A172 (cell line): Measurements from ENCODE around the gene KDM3B. TPM values are rescaled to one million over a fixed set of nuclear protein-coding genes. Genes with fewer than 3 reads are reported as not detected.
"Not testable (repeated sequence)": the region's sequence is repeated elsewhere in the genome, so short reads cannot be mapped to it uniquely, and the experiment has no call there.

Source experiments
- DNase-seq: peaks from one replicate; pipeline ENCODE4 v3.0.0-alpha.2; 2015; ENCODE audit warnings: low spot score
- total RNA-seq: library from RNA; depleted of rRNA; stranded (reverse); fragments of >200 nt; shearing (Covaris generic); gene quantifications from 2 replicates; pipeline ENCODE4 v1.2.3, GENCODE V29; 2014

The KDM3B gene
- total RNA-seq, 1 experiment from 2014 or later: 45.5 TPM

DNA sequence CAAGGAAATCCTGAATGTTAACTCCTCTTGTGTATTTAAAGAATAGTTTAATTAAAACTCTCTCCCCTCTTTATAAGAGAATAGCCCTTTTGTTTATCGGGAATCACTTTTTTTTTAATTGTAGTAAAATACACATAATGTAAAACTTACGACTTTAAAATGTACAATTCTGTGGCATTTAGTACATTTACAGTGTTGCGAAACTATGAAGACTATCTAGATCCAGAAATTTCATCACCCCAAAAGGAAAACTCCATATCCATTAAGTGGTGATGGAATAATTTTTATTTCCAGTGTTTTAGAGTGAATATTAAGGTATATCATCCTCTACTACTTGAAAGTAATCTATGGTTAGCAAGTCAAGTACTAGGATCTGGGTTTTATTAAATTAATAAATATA is 36.8 kb downstream of the KDM3B start:
- DNase-seq: no peak

DNA sequence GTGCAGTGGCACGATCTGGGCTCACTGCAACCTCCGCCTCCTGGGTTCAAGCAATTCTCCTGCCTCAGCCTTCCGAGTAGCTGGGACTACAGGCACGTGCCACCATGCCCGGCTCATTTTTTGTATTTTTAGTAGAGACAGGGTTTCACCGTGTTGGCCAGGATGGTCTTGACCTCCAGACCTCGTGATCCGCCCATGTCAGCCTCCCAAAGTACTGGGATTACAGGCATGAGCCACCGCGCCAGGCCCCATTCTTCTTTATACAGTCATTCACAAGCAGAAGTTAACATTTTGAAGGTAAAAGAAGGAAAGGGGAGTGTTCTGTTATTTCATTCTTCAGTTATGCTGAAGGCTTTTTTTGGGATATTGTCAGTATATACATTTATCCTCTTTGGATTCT is 37.4 kb downstream of the KDM3B start:
- DNase-seq: not testable (repeated sequence)

- DNase-seq: no peak
These were observed 39.4 kb downstream of the KDM3B start for GRCh38 chr5:138391859-138392386.

GRCh38 chr5:138402640-138403039 is 50.2 kb downstream of the KDM3B start:
- DNase-seq: no peak

DNA sequence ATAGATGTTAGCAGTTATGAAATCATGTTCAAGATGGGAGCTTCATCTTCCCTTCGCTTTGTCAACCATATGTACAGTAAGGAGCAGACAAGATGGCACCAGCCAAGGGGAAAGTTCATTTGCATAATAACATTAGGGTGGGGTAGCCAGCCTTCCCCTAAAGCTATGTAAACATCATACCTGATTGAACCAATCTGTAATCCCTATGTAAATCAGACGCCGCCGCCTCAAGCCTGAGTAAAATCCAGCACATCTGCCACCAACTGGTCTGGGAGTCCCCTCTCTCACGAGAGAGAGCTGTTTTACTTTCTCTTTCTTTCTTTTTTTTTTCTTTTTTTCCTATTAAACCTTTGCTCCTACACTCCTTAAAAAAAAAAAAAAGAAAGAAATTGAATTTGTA is 55.5 kb downstream of the KDM3B start:
- no peak for DNase-seq

DNA sequence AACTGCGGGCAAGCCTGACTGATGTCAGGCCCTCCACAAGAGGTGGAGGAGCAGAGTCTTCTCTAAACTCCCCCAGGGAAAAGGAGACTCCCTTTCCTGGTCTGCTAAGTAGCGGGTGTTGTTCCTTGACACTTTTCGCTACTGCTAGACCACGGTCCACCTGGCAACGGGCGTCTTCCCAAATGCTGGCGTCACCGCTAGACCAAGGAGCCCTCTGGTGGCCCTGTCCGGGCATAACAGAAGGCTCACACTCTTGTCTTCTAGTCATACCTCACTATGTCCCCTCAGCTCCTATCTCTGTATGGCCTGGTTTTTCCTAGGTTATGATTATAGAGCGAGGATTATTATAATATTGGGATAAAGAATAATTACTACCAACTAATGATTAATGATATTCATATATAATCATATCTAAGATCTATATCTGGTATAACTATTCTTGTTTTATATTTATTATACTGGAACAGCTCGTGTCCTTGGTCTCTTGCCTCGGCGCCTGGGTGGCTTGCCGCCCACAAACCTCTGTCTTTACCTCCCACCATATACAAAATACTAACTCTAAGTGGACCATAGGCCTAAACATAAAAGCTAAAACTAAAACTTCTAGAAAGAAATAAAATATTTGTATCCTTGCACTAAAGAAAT is 58.6 kb downstream of the KDM3B start:
- DNase-seq: peak; percentile 59

- no peak for DNase-seq
These were observed 66.0 kb downstream of the KDM3B start for GRCh38 chr5:138418444-138418843.

DNA sequence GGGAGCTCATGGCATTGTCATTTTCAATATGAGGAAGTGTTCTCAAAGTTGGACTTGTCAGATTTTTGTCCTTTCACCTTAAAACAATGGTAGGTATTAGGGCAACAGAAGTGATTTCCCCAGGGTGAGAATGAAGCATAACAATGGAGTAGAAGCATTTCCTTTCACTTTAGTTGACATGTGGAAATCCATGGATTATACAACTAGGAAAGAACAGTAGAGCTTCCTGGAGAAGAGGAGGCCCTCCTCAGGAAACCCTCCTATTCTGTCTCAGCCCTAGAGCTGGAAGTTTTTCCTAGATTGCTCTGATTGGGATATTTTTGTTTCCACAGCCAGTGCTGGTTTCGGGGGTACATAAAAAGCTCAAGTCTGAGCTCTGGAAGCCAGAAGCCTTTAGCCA is 72.6 kb downstream of the KDM3B start:
- no peak for DNase-seq

DNA sequence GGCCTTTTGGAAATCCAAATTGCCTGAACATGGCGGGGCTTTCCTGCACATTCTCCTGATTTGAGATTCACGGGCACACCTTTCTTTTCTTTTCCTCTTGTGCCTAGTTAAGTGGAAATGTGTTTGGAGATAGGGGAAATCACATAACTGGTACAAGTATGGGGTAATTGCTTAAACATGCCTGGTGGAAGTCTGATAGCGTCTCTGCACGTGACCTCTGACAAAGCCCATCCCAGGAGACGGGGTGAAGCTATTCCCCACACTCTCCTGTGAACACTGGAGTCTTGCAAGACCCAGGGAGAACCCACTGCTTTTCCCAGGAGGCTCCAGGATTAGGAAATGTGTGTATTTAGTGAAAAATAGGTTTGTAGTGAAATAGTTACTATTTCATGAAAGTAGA is 83.5 kb downstream of the KDM3B start:
- DNase-seq: no peak

DNA sequence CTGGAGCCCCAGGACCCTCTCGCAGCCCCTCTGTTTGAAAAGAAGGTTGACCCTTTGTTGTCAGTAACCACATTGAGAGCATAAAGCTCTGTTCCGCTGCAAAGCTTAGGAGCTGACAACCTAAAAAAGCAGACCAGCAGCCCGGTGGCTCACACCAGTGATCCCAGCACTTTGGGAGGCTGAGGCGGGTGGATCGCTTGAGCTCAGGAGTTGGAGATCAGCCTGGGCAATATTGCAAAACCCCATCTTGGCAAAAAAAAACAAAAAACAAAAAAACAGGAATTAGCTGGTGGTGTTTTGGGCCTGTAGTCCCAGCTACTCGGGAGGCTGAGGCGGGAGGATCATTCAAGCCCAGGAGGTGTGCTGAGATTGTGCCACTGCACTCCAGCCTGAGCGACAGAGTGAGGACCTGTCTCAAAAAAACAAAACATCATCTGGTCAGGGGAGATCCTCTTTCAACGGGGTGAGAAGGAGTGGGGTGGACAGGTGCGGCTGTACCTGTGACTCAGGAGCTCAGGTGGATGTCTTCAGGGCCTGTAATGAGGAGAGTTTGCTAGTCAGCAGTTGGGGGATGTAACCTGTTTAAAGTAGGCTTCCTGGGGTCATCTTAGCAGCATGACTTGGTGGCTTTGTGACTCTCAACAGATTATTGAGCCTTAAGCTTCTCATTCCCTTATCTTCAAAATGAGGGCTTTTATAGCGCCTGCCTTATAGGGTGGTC is 85.7 kb downstream of the KDM3B start:
- DNase-seq: no peak

- peak; percentile 31 for DNase-seq
These were observed 86.4 kb downstream of the KDM3B start, which contains the start of gene REEP2 for GRCh38 chr5:138438724-138439476. REEP2 (plus strand) TSS chr5:138439057; CDS start chr5:138439209, 152 bp downstream.

- peak; percentile 7 for DNase-seq
These were observed 87.1 kb downstream of the KDM3B start for GRCh38 chr5:138439477-138440158.

- DNase-seq: no peak
These were observed 87.9 kb downstream of the KDM3B start for GRCh38 chr5:138440159-138441073.

DNA sequence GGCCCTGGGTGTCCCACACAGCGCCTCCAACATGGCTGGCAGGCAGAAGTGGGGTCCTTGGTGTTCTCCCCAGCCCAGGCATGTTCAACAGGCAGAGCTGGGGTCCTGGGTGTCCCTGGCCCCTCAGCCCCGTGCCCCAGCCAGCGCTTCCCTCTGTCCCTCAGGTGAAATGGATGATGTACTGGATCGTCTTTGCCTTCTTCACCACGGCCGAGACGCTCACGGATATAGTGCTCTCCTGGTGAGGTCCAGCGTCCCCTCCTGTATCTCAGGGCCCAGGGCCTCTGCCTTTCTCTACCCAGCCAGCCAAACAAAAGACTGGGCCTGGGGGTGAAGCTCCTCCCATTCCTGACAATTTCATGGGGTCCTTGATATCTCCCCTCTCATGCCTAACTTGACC is 88.7 kb downstream of the KDM3B start:
- DNase-seq: no peak

GRCh38 chr5:138444078-138444773 is 91.7 kb downstream of the KDM3B start:
- DNase-seq: no peak

GRCh38 chr5:138444774-138445546 is 92.5 kb downstream of the KDM3B start:
- no peak for DNase-seq

DNA sequence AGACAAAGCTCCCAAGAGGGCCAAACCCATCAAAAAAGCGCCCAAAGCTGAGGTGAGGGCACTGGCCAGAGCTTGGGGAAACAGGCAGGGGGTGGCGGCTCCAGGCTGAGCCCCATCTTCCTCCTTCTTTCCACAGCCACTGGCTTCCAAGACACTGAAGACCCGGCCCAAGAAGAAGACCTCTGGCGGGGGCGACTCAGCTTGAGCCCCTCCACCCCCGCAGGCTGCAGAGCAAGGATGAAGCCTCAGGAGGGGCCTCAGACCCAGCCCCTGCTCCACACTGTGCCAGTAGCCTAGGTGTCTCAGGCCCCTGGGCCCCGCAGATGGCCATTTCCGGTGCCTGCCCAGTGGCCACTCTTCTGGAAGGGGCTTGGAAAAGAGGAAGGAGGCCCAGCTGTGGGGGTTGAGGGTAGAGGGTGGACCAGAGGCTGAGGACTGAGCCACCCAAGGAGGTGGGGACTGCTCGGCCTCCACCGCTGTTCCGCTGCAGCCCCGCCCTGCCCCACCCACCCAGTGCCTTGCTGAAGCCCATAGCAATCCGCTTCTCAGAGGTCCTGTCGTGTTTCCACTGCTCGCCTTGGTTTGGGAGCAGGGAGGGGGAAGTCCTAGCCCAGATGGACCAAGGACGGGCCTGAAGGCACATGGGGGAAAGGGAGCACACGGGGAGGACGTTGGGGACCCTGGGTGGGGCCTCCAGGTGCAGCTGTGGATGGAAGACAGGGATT is 93.2 kb downstream of the KDM3B start:
- DNase-seq: no peak

DNA sequence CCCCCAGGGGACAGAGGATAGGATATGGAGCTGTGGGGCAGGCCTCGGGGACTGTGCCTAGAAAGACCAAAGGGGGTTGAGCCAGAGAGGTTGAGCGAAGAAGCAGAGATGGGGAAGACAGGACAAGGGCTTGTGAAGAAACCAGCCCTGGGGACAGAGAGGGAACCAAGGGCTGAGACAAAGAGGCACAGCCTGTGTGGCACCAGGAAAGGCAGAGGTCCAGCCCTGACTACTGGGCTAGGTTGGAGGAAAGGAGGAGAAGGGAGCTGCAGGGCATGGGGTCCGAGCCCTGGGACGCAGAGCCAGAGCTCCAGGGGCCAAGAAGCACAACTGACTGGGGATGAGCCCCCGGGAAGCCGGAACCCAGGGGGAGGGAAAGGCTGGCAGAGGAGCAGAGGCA is 95.6 kb downstream of the KDM3B start:
- DNase-seq: no peak
